Type B pancreatic cell (in vitro differentiated cells): ENCODE data around the gene FAIM2. TPM values are rescaled to one million over a fixed set of nuclear protein-coding genes. Genes with fewer than 3 reads are reported as not detected.
A peak's percentile ranks its signal among the peaks of the same experiment; 100 is the strongest.

Experiments
- DNase-seq: peaks from one replicate; pipeline ENCODE4 v3.0.0; 2021; ENCODE audit warnings: mixed read lengths; ENCODE audit not compliant: unreplicated experiment; ENCODE audit errors: extremely low spot score
- H3K27ac Mint-ChIP-seq: 2 replicates; pipeline ENCODE4 v1.8.0; 2021; ENCODE audit warnings: mild to moderate bottlenecking, mixed read lengths
- H3K27me3 Mint-ChIP-seq: 2 replicates; pipeline ENCODE4 v1.8.0; 2021; ENCODE audit warnings: mixed read lengths
- H3K36me3 Mint-ChIP-seq: 2 replicates; pipeline ENCODE4 v1.8.0; 2021; ENCODE audit warnings: mixed read lengths
- H3K4me1 Mint-ChIP-seq: one replicate; pipeline ENCODE4 v1.8.0; 2021; ENCODE audit warnings: mixed read lengths; ENCODE audit not compliant: unreplicated experiment
- H3K4me3 Mint-ChIP-seq: 2 replicates; pipeline ENCODE4 v1.8.0; 2021; ENCODE audit warnings: mild to moderate bottlenecking, mixed read lengths
- H3K9me3 Mint-ChIP-seq: 2 replicates; pipeline ENCODE4 v1.8.0; 2021; ENCODE audit warnings: mixed read lengths
- total RNA-seq: library from RNA; stranded (reverse); gene quantifications from 2 replicates; pipeline ENCODE4 v1.2.1, GENCODE V29; 2021; ENCODE audit warnings: low replicate concordance
- TF ChIP-seq, protein P1 (sequence below): fragments of 200-600 bp; sonication (generic); conservative IDR thresholded peaks from 2 replicates; pipeline ENCODE4 v1.5.0; 2021; ENCODE audit warnings: antibody characterized with exemption, mild to moderate bottlenecking

FAIM2 gene
- total RNA-seq, 1 donor from 2014 or later, result 1.7 TPM

- no peaks in the 10 kb centered on the region for H3K36me3 Mint-ChIP-seq
These were observed 41.8 kb upstream of the FAIM2 start for GRCh38 chr12:49945394-49946080.

DNA sequence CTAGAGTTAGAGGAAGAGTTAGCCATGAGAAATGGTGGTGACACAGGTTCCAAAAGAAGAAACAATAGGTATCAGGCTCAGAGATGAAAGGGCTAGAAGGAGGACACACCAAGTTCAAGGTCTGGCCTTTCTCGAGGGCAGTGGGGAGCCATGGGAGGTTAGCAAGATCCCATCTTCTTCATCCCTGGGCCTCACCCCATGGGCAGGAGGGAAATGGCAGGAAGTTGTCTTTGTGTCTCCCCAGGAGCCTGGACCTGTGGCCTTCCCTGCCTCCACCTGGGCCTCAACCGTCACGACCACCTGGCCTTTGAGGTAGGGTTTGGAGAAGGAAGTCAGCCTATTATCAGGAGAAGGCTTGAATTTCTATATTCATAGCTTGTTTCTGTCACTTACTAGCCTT lies 41.0 kb upstream of the FAIM2 start:
- H3K4me3 Mint-ChIP-seq, result no peak overlapping the region
- H3K36me3 Mint-ChIP-seq, result no peaks in the 10 kb centered on the region
- DNase-seq, result no peak
- no peaks in the 10 kb centered on the region for H3K9me3 Mint-ChIP-seq
- peaks cover 40% of the 10 kb centered on the region for H3K4me1 Mint-ChIP-seq
- TF ChIP-seq, protein P1, sequence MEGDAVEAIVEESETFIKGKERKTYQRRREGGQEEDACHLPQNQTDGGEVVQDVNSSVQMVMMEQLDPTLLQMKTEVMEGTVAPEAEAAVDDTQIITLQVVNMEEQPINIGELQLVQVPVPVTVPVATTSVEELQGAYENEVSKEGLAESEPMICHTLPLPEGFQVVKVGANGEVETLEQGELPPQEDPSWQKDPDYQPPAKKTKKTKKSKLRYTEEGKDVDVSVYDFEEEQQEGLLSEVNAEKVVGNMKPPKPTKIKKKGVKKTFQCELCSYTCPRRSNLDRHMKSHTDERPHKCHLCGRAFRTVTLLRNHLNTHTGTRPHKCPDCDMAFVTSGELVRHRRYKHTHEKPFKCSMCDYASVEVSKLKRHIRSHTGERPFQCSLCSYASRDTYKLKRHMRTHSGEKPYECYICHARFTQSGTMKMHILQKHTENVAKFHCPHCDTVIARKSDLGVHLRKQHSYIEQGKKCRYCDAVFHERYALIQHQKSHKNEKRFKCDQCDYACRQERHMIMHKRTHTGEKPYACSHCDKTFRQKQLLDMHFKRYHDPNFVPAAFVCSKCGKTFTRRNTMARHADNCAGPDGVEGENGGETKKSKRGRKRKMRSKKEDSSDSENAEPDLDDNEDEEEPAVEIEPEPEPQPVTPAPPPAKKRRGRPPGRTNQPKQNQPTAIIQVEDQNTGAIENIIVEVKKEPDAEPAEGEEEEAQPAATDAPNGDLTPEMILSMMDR, result no peak
- H3K27ac Mint-ChIP-seq, result no peak overlapping the region
- H3K27me3 Mint-ChIP-seq, result peaks cover 3% of the 10 kb centered on the region

More at GRCh38 chr12:49945394-49946080, 41.8 kb upstream of the FAIM2 start:
- DNase-seq, result peak; percentile 85
- peak overlapping the region; percentile 85 for H3K4me3 Mint-ChIP-seq
- H3K27me3 Mint-ChIP-seq, result peaks cover 3% of the 10 kb centered on the region
- no peaks in the 10 kb centered on the region for H3K9me3 Mint-ChIP-seq
- TF ChIP-seq, protein P1, result peak; percentile 98
- H3K27ac Mint-ChIP-seq, result peak overlapping the region; percentile 87
- peaks cover 46% of the 10 kb centered on the region for H3K4me1 Mint-ChIP-seq

- peaks cover 3% of the 10 kb centered on the region for H3K27me3 Mint-ChIP-seq
- no peak for DNase-seq
- TF ChIP-seq, protein P1, result no peak
- no peak overlapping the region for H3K4me3 Mint-ChIP-seq
- no peaks in the 10 kb centered on the region for H3K9me3 Mint-ChIP-seq
- no peaks in the 10 kb centered on the region for H3K36me3 Mint-ChIP-seq
- peaks cover 38% of the 10 kb centered on the region for H3K4me1 Mint-ChIP-seq
- H3K27ac Mint-ChIP-seq, result peak overlapping the region; percentile 26
These were observed 40.3 kb upstream of the FAIM2 start for GRCh38 chr12:49944046-49944445.

GRCh38 chr12:49943625-49943960 lies 39.9 kb upstream of the FAIM2 start:
- no peaks in the 10 kb centered on the region for H3K36me3 Mint-ChIP-seq
- TF ChIP-seq, protein P1, result no peak

GRCh38 chr12:49942921-49943624 lies 39.4 kb upstream of the FAIM2 start:
- Mint-ChIP-seq H3K4me1 (peaks cover 38% of the 10 kb centered on the region), H3K27ac (peak overlapping the region; percentile 69)

More at GRCh38 chr12:49943625-49943960, 39.9 kb upstream of the FAIM2 start:
- peaks cover 3% of the 10 kb centered on the region for H3K27me3 Mint-ChIP-seq
- H3K27ac Mint-ChIP-seq, result peak overlapping the region; percentile 26
- no peak overlapping the region for H3K4me3 Mint-ChIP-seq
- H3K9me3 Mint-ChIP-seq, result no peaks in the 10 kb centered on the region
- no peak for DNase-seq
- H3K4me1 Mint-ChIP-seq, result peaks cover 38% of the 10 kb centered on the region

More at GRCh38 chr12:49942921-49943624, 39.4 kb upstream of the FAIM2 start:
- TF ChIP-seq, protein P1, result no peak
- DNase-seq, result no peak
- Mint-ChIP-seq H3K27me3 (peaks cover 3% of the 10 kb centered on the region), H3K4me3 (no peak overlapping the region), H3K9me3 (no peaks in the 10 kb centered on the region), H3K36me3 (no peaks in the 10 kb centered on the region)
